Measurements from ENCODE around the gene CXCR3. TPM values are rescaled to one million over a fixed set of nuclear protein-coding genes. Genes with fewer than 3 reads are reported as not detected.

Gene CXCR3
- total RNA-seq, 2 experiments from 2014 or later = 58.5 to 58.6 TPM

Other genes starting within 250 kb of the CXCR3 start
- gene OGT, start 85.4 kb downstream of the CXCR3 start, total RNA-seq = 100 to 1,000 TPM; 233 to 244 TPM
- gene GCNA, start 40.1 kb downstream of the CXCR3 start, total RNA-seq = 1 to 10 TPM; 1.6 to 3.1 TPM
- not detected for gene CXorf49, start 99.8 kb upstream of the CXCR3 start, total RNA-seq
- not detected for gene CXorf49B, start 144.8 kb upstream of the CXCR3 start, total RNA-seq